GM23338 (cell line): ENCODE results near the gene MYO9B. TPM values are rescaled to one million over a fixed set of nuclear protein-coding genes. Genes with fewer than 3 reads are reported as not detected.

Experiments used
- ATAC-seq: fragments of 200-7000 bp; cut with Tn5 transposase; 3 replicates; pipeline ENCODE4 v1.9.1; 2020
- DNase-seq: peaks from one replicate; pipeline ENCODE4 v3.0.0-alpha.2; 2015; ENCODE audit warnings: low spot score
- H2AFZ ChIP-seq: fragments of 200-600 bp; sonication (generic); 2 replicates; pipeline ENCODE4 v1.8.0; 2016; ENCODE audit warnings: antibody characterized with exemption, mild to moderate bottlenecking, moderate library complexity
- H3F3A ChIP-seq: fragments of 200-600 bp; sonication (generic); replicated peaks from 2 replicates; pipeline ENCODE4 v1.8.0; 2017; ENCODE audit warnings: antibody characterized with exemption, mixed run types, low read depth
- H3K27ac ChIP-seq: fragments of 200-600 bp; sonication (generic); 2 replicates; pipeline ENCODE4 v1.6.1; 2016; ENCODE audit warnings: low read depth
- H3K27me3 ChIP-seq: fragments of 200-600 bp; sonication (generic); 2 replicates; pipeline ENCODE4 v1.8.0; 2016; ENCODE audit warnings: mild to moderate bottlenecking, mixed run types, moderate library complexity; ENCODE audit not compliant: insufficient read depth
- H3K36me3 ChIP-seq: fragments of 200-600 bp; sonication (generic); 2 replicates; pipeline ENCODE4 v1.8.0; 2016; ENCODE audit warnings: mild to moderate bottlenecking; ENCODE audit not compliant: insufficient read depth
- H3K4me1 ChIP-seq: fragments of 200-600 bp; sonication (generic); 2 replicates; pipeline ENCODE4 v1.8.0; 2016; ENCODE audit warnings: mild to moderate bottlenecking, moderate library complexity; ENCODE audit not compliant: insufficient read depth
- H3K4me2 ChIP-seq: fragments of 200-600 bp; sonication (generic); 2 replicates; pipeline ENCODE4 v1.7.1; 2017; ENCODE audit warnings: mixed run types
- H3K4me3 ChIP-seq: fragments of 200-600 bp; sonication (generic); 2 replicates; pipeline ENCODE4 v1.6.1; 2016; ENCODE audit warnings: mixed run types
- H3K79me2 ChIP-seq: fragments of 200-600 bp; sonication (generic); replicated peaks from 2 replicates; pipeline ENCODE4 v1.8.0; 2017; ENCODE audit warnings: mild to moderate bottlenecking; ENCODE audit not compliant: insufficient read depth
- H3K9me2 ChIP-seq: fragments of 200-600 bp; sonication (generic); 2 replicates; pipeline ENCODE4 v1.8.0; 2017; ENCODE audit not compliant: insufficient read depth
- H4K20me1 ChIP-seq: fragments of 200-600 bp; sonication (generic); replicated peaks from 2 replicates; pipeline ENCODE4 v1.8.0; 2017; ENCODE audit warnings: mild to moderate bottlenecking; ENCODE audit not compliant: insufficient read depth
- H3K27ac Mint-ChIP-seq: 2 replicates; pipeline ENCODE4 v1.8.0; 2020; ENCODE audit warnings: inconsistent platforms, mild to moderate bottlenecking, moderate library complexity, mixed read lengths
- H3K27me3 Mint-ChIP-seq: 3 replicates; pipeline ENCODE4 v1.8.0; 2022; ENCODE audit warnings: low read depth, mild to moderate bottlenecking, moderate library complexity, mixed read lengths, inconsistent platforms; ENCODE audit not compliant: insufficient read depth, poor library complexity
- H3K36me3 Mint-ChIP-seq: 3 replicates; pipeline ENCODE4 v1.8.0; 2021; ENCODE audit warnings: low read depth, mild to moderate bottlenecking, inconsistent platforms, moderate library complexity, mixed read lengths
- H3K4me1 Mint-ChIP-seq: 3 replicates; pipeline ENCODE4 v1.8.0; 2020; ENCODE audit warnings: mild to moderate bottlenecking, inconsistent platforms, mixed read lengths
- H3K4me3 Mint-ChIP-seq: 3 replicates; pipeline ENCODE4 v1.8.0; 2021; ENCODE audit warnings: moderate library complexity, mild to moderate bottlenecking, inconsistent platforms, mixed read lengths
- H3K9me3 Mint-ChIP-seq: 3 replicates; pipeline ENCODE4 v1.8.0; 2020; ENCODE audit warnings: moderate library complexity, mild to moderate bottlenecking, inconsistent platforms, mixed read lengths
- CREB1 ChIP-seq: fragments of 250-450 bp; sonication (Bioruptor Pico); IDR thresholded peaks from 2 replicates; pipeline ENCODE4 v1.5.0; 2020; ENCODE audit warnings: low read depth, mild to moderate bottlenecking, moderate library complexity
- ETS1 ChIP-seq: IDR thresholded peaks from 2 replicates; pipeline ENCODE4 v1.6.1; 2016; ENCODE audit warnings: antibody characterized with exemption
- EZH2 ChIP-seq: fragments of 200-600 bp; sonication (generic); IDR thresholded peaks from one replicate; pipeline ENCODE4 v1.8.0; 2017; ENCODE audit warnings: antibody characterized with exemption, mild to moderate bottlenecking, low read depth; ENCODE audit not compliant: unreplicated experiment
- EZH2phosphoT487 ChIP-seq: fragments of 200-600 bp; sonication (generic); IDR thresholded peaks from one replicate; pipeline ENCODE4 v1.8.1; 2018; ENCODE audit warnings: antibody characterized with exemption; ENCODE audit not compliant: unreplicated experiment
- JUNB ChIP-seq: IDR thresholded peaks from one replicate; pipeline ENCODE4 v1.6.1; 2016; ENCODE audit warnings: antibody characterized with exemption; ENCODE audit not compliant: unreplicated experiment
- NANOG ChIP-seq: IDR thresholded peaks from 2 replicates; pipeline ENCODE4 v1.6.1; 2016; ENCODE audit warnings: antibody characterized with exemption, borderline replicate concordance
- POLR2AphosphoS5 ChIP-seq: IDR thresholded peaks from 2 replicates; pipeline ENCODE4 v1.6.1; 2016; ENCODE audit warnings: antibody characterized with exemption, low read depth
- REST ChIP-seq: IDR thresholded peaks from one replicate; pipeline ENCODE4 v1.6.1; 2018; ENCODE audit warnings: antibody characterized with exemption; ENCODE audit not compliant: unreplicated experiment
- STAT1 ChIP-seq: IDR thresholded peaks from one replicate; pipeline ENCODE4 v1.6.1; 2016; ENCODE audit warnings: antibody characterized with exemption; ENCODE audit not compliant: unreplicated experiment
- ZNF331 ChIP-seq: fragments of 250-450 bp; sonication (Bioruptor Pico); IDR thresholded peaks from 2 replicates; pipeline ENCODE4 v1.5.0; 2020; ENCODE audit warnings: low read depth, mild to moderate bottlenecking, moderate library complexity
- ZNF462 ChIP-seq: fragments of 250-450 bp; sonication (Bioruptor Pico); IDR thresholded peaks from 2 replicates; pipeline ENCODE4 v1.5.0; 2020; ENCODE audit warnings: mild to moderate bottlenecking, moderate library complexity
- polyA plus RNA-seq: library from polyadenylated mRNA; unstranded; fragments of >200 nt; fragmentation: Nextera tagmentation; extraction: Ambion mirVana; gene quantifications from 2 replicates; pipeline ENCODE4 v1.2.1, GENCODE V29; 2016
- total RNA-seq: library from RNA; depleted of rRNA; stranded (reverse); fragments of >200 nt; shearing (Covaris generic); gene quantifications from 2 replicates; pipeline ENCODE4 v1.2.3, GENCODE V29; 2014

Gene MYO9B
- total and polyA plus RNA-seq, 2 experiments from 2014 or later, result 28.7 to 61.3 TPM

GRCh38 chr19:17215127-17215971, 139.8 kb downstream of the MYO9B start, which contains the start of gene USE1 (continued):
- TF ChIP-seq CREB1 (CRISPR knock-in tag) (0 out of 2 replicates have a peak, but pooled peaks have one; percentile 32), STAT1 (no peak), REST (peak; percentile 41)

- peaks cover 5% of the 10 kb centered on the region; the same call in 1 of the 2 replicates for H3K36me3 ChIP-seq
- H3F3A ChIP-seq, result 0 out of 2 replicates have a peak, but pooled peaks cover 10% of the 10 kb centered on the region
- no peak for ATAC-seq
- H3K4me3 ChIP-seq, result peak overlapping the region; percentile 68
- no peak for DNase-seq
- H3K4me1 ChIP-seq, result no peaks in the 10 kb centered on the region
- H3K36me3 Mint-ChIP-seq, result peaks cover 33% of the 10 kb centered on the region
- H3K4me1 Mint-ChIP-seq, result peaks cover 11% of the 10 kb centered on the region
- peak overlapping the region; percentile 92 for H3K4me3 Mint-ChIP-seq
- no peaks in the 10 kb centered on the region for H3K27me3 ChIP-seq
- no peaks in the 10 kb centered on the region for H3K9me2 ChIP-seq
- no peaks in the 10 kb centered on the region for H4K20me1 ChIP-seq
- peak overlapping the region; percentile 78; the same call in 1 of the 2 replicates for H3K27ac ChIP-seq
- H3K9me3 Mint-ChIP-seq, result no peaks in the 10 kb centered on the region; the same call in 2 of the 3 replicates
- H3K27me3 Mint-ChIP-seq, result peaks cover 13% of the 10 kb centered on the region
- H3K79me2 ChIP-seq, result no peaks in the 10 kb centered on the region
- TF ChIP-seq ZNF331 (CRISPR knock-in tag) (no peak), STAT1 (no peak), POLR2AphosphoS5 (no peak), JUNB (no peak), EZH2phosphoT487 (no peak), ETS1 (no peak), NANOG (no peak), EZH2 (no peak), ZNF462 (CRISPR knock-in tag) (no peak)
- 0 out of 2 replicates have a peak overlapping the region, but pooled peaks have one; percentile 78 for H2AFZ ChIP-seq
- no peak overlapping the region; the same call in 1 of the 2 replicates for H3K27ac Mint-ChIP-seq
- peak overlapping the region; percentile 85 for H3K4me2 ChIP-seq
Measured at GRCh38 chr19:17216058-17216670, 140.6 kb downstream of the MYO9B start.
